ENCODE measurements around the gene SYNJ1. TPM values are rescaled to one million over a fixed set of nuclear protein-coding genes. Genes with fewer than 3 reads are reported as not detected.

SYNJ1 gene
- total RNA-seq, 1 experiment from 2014 or later, result 10.5 TPM

- no peaks in the 10 kb centered on the region for H3K36me3 ChIP-seq (ENCODE audit: control insufficient read depth, insufficient read depth, low read length)
- in situ Hi-C loops (cut with HindIII; ENCODE audit: low pct_unique_long_range_greater_than_20kb, low sequenced_read_pairs) (no loop called here), intact Hi-C loops (cut with micrococcal nuclease; ENCODE audit: unreplicated experiment) (no loop called here)
- CTCF ChIA-PET, result no interaction called here
- H3K27ac ChIP-seq (ENCODE audit: low read length), result no peak overlapping the region
- ATAC-seq (no peak), DNase-seq (ENCODE audit: low read depth, low spot score) (no peak)
- TF ChIP-seq POLR2AphosphoS5 (IDR thresholded peaks at IDR 0.05; ENCODE audit: low read depth, low read length) (no peak), REST (IDR thresholded peaks at IDR 0.05; ENCODE audit: insufficient read depth in 1 of 2, low read depth in 2 of 2, low read length in 1 of 2) (no peak), CTCF (IDR thresholded peaks at IDR 0.05) (no peak)
- H3K4me3 ChIP-seq (ENCODE audit: low read depth in 2 of 2, low read length in 2 of 2), result no peak overlapping the region
- BruUV-seq (replicated peaks), result no TSS peak
- POLR2A ChIA-PET, result no interaction called here
- H3K27me3 ChIP-seq (ENCODE audit: control insufficient read depth, insufficient read depth, low read length), result no peaks in the 10 kb centered on the region
- H3K4me1 ChIP-seq (ENCODE audit: control insufficient read depth, insufficient read depth, low read length), result no peaks in the 10 kb centered on the region; the same call in 1 of the 2 replicates
- no peaks in the 10 kb centered on the region for H3K9me3 ChIP-seq (ENCODE audit: control insufficient read depth, insufficient read depth, low read depth, low read length)
These were observed 11.3 kb downstream of the SYNJ1 start for GRCh38 chr21:32716486-32716885.

- DNase-seq (ENCODE audit: low read depth, low spot score) (no peak), ATAC-seq (no peak)
- intact Hi-C loops (cut with micrococcal nuclease; ENCODE audit: unreplicated experiment), result no loop called here
- Histone ChIP-seq H3K36me3 (ENCODE audit: control insufficient read depth, insufficient read depth, low read length) (no peaks in the 10 kb centered on the region), H3K4me1 (ENCODE audit: control insufficient read depth, insufficient read depth, low read length) (no peaks in the 10 kb centered on the region; the same call in 1 of the 2 replicates), H3K4me3 (ENCODE audit: low read depth in 2 of 2, low read length in 2 of 2) (no peak overlapping the region), H3K9me3 (ENCODE audit: control insufficient read depth, insufficient read depth, low read depth, low read length) (no peaks in the 10 kb centered on the region), H3K27me3 (ENCODE audit: control insufficient read depth, insufficient read depth, low read length) (no peaks in the 10 kb centered on the region), H3K27ac (ENCODE audit: low read length) (no peak overlapping the region)
- BruUV-seq (replicated peaks), result no TSS peak
- CTCF ChIA-PET, result no interaction called here
- POLR2A ChIA-PET, result interaction anchor here (0.6 kb wide), 1 partner anchor 322 kb away, joined by 3 read pairs; no protein-coding TSS in a partner anchor
- in situ Hi-C loops (cut with HindIII; ENCODE audit: low pct_unique_long_range_greater_than_20kb, low sequenced_read_pairs), result no loop called here
- TF ChIP-seq TCF7L2 (IDR thresholded peaks at IDR 0.05; ENCODE audit: low read depth, low read length) (no peak), REST (IDR thresholded peaks at IDR 0.05; ENCODE audit: insufficient read depth in 1 of 2, low read depth in 2 of 2, low read length in 1 of 2) (no peak), SIN3A (IDR thresholded peaks at IDR 0.05; ENCODE audit: borderline replicate concordance, insufficient read depth, low read depth, low read length) (no peak), CTCF (IDR thresholded peaks at IDR 0.05) (no peak), POLR2AphosphoS5 (IDR thresholded peaks at IDR 0.05; ENCODE audit: low read depth, low read length) (no peak)
These were observed 14.1 kb downstream of the SYNJ1 start for GRCh38 chr21:32713726-32714125.
